ENCODE data around the gene MGAT4A.
A peak's percentile ranks its signal among the peaks of the same experiment; 100 is the strongest.

MGAT4A gene

GRCh38 chr2:98572211-98572610 lies 158.7 kb downstream of the MGAT4A start:
- DNase-seq (ENCODE audit: low spot score) = no peak

- no peak for DNase-seq (ENCODE audit: low spot score)
Observed at GRCh38 chr2:98571796-98572195, 159.1 kb downstream of the MGAT4A start.

DNA sequence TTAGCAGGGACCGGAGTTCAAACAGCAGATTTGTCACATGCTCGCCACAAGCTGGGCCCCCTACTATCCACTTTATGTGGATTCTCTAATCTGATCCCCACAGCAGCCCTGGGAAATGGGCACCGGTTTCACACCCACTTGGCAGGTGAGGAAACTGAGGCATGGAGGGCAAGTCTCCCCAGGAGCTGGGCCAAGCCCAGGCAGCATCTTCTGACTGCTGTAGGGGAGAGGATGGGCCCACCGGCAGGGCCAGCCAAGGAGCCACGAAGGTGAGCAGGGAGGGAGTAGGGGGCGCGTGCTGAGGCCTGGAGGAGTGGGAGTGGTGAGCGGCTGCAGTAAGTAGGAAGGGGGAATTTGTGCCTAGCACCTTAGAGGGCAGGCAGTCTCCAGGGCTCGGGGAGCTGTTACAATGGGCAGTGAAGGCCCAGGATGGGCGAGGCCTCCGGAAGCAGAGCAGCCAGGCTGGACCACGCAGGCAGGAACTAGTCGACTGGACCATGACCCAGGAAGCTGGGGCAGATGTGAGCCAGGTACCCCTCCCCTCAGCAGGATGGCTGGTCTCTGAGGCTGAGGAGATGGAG lies 159.7 kb downstream of the MGAT4A start:
- DNase-seq (ENCODE audit: low spot score) = no peak

DNA sequence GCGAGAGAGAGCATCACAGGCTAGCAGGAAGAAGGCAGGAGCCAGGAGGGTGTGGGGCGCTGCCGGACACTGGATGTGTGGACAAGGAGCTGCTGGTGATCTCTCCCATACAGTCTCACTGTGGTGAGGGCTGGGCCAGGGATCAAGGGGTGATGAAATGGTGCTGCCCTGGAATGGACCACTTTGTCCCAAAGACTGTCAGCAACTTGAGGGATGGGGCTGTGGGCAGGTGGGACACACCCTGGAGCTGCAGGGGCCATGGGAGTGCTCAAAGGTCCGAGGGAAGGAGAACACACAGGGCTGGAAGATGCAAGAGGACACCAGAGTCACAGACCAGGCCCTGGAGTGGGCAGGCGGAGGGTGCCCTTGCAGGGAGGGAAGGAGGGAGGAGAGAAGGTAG lies 160.6 kb downstream of the MGAT4A start:
- DNase-seq (ENCODE audit: low spot score) = no peak

DNA sequence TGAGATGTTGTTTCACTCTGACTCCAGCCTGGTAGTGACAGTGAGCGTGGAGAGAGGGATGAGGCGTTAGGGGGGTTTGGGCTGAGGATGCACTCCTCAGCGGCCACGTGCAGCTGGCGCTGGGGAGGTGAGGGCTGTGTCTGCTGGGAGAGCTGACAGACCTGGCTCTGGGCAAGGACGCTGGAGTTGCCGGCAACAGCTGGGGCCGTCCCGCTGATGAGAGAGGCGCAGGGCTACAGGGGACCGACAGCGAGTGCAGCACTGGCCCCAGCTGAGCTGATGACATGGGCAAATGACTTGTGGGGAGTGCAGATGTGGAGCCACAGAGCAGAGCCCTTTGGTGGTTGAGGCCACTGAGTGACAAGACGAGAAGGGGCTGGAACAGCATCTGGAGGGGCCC lies 161.0 kb downstream of the MGAT4A start:
- DNase-seq (ENCODE audit: low spot score) = no peak

DNA sequence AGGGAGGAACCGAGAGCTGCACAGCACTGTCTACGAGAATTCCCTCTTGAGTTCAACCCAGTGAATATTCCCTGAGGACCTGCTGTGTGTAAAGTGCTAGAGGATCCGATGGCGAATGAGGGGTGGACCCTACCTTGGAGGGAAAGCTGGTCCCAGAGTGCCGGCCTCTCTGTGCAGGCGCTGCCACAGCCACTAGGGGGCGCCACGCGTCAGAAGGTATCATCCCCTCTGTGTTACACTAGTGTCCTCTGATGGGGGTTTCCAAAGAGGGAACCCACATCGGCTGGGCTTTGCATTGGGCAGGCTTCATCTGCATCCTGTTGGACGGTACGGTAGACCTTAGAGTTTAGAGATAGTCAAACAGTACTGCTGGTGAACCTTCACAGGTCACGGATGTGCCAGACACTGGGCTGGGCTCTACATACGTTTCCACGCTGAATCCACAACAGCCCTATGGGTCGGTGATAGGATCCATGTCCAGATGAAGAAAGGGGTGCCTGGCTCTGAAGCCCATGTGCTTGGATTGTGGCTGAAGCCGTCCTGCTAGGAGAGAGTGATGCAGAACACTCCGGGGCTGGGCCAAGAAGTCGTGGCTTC lies 161.6 kb downstream of the MGAT4A start:
- peak; percentile 64 for DNase-seq (ENCODE audit: low spot score)
